Rectal smooth muscle tissue (tissue), 1 donor: ENCODE data around the gene ZC3H7B.

Source experiments
- H3K27ac ChIP-seq: one replicate; pipeline ENCODE4 v1.7.0; 2013; ENCODE audit warnings: low read depth, low read length, inconsistent platforms
- H3K27me3 ChIP-seq: one replicate; pipeline ENCODE4 v1.7.0; 2013; ENCODE audit warnings: low read length; ENCODE audit not compliant: control insufficient read depth, insufficient read depth
- H3K36me3 ChIP-seq: one replicate; pipeline ENCODE4 v1.7.0; 2013; ENCODE audit warnings: low read length; ENCODE audit not compliant: control insufficient read depth, insufficient read depth
- H3K4me1 ChIP-seq: one replicate; pipeline ENCODE4 v1.7.0; 2013; ENCODE audit warnings: low read length; ENCODE audit not compliant: control insufficient read depth, insufficient read depth
- H3K4me3 ChIP-seq: one replicate; pipeline ENCODE4 v1.7.0; 2013; ENCODE audit warnings: low read length
- H3K9ac ChIP-seq: one replicate; pipeline ENCODE4 v1.7.0; 2013; ENCODE audit warnings: low read length

Gene ZC3H7B

GRCh38 chr22:41315586-41315985, 14.3 kb downstream of the ZC3H7B start:
- Histone ChIP-seq H3K27me3 (no peaks in the 10 kb centered on the region), H3K36me3 (no peaks in the 10 kb centered on the region), H3K4me1 (no peaks in the 10 kb centered on the region), H3K27ac (no peak overlapping the region), H3K4me3 (no peak overlapping the region), H3K9ac (no peak overlapping the region)

- Histone ChIP-seq H3K4me1 (no peaks in the 10 kb centered on the region), H3K9ac (no peak overlapping the region), H3K27me3 (no peaks in the 10 kb centered on the region), H3K27ac (no peak overlapping the region), H3K36me3 (peaks cover 10% of the 10 kb centered on the region), H3K4me3 (no peak overlapping the region)
Observed at GRCh38 chr22:41320416-41321240, 19.3 kb downstream of the ZC3H7B start.

- Histone ChIP-seq H3K4me3 (no peak overlapping the region), H3K27ac (no peak overlapping the region), H3K4me1 (no peaks in the 10 kb centered on the region), H3K36me3 (peaks cover 35% of the 10 kb centered on the region), H3K27me3 (no peaks in the 10 kb centered on the region), H3K9ac (no peak overlapping the region)
Observed at GRCh38 chr22:41324821-41325528, 23.6 kb downstream of the ZC3H7B start.

GRCh38 chr22:41327124-41327523, 25.8 kb downstream of the ZC3H7B start:
- peaks cover 38% of the 10 kb centered on the region for H3K36me3 ChIP-seq
- H3K27me3 ChIP-seq = no peaks in the 10 kb centered on the region
- no peak overlapping the region for H3K27ac ChIP-seq
- H3K4me3 ChIP-seq = no peak overlapping the region
- no peak overlapping the region for H3K9ac ChIP-seq
- H3K4me1 ChIP-seq = no peaks in the 10 kb centered on the region

DNA sequence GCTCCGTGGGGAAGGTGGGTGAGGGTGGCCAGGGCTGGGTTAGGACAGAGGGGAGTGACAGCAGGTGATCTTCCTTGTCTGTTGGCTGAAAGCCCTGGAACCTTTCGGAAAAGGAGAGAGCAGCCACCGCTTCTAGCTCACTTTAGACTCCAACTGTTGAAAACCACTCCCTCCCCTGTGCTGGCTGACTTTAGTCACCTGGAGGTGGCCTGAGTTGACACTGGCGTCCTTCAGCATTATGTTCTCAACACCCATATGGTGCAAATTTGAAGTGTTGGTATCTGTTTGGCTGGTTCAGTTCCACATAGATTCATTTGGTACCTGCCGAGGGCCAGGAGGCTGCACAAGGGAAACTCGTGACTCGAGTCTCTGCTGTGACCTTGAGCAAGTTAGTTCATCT, 28.8 kb downstream of the ZC3H7B start:
- Histone ChIP-seq H3K27me3 (no peaks in the 10 kb centered on the region), H3K4me1 (no peaks in the 10 kb centered on the region), H3K9ac (no peak overlapping the region), H3K36me3 (peaks cover 53% of the 10 kb centered on the region), H3K27ac (no peak overlapping the region), H3K4me3 (no peak overlapping the region)

GRCh38 chr22:41332217-41332939, 31.1 kb downstream of the ZC3H7B start:
- Histone ChIP-seq H3K9ac (no peak overlapping the region), H3K36me3 (peaks cover 40% of the 10 kb centered on the region), H3K4me1 (no peaks in the 10 kb centered on the region), H3K27me3 (no peaks in the 10 kb centered on the region), H3K4me3 (no peak overlapping the region), H3K27ac (no peak overlapping the region)

DNA sequence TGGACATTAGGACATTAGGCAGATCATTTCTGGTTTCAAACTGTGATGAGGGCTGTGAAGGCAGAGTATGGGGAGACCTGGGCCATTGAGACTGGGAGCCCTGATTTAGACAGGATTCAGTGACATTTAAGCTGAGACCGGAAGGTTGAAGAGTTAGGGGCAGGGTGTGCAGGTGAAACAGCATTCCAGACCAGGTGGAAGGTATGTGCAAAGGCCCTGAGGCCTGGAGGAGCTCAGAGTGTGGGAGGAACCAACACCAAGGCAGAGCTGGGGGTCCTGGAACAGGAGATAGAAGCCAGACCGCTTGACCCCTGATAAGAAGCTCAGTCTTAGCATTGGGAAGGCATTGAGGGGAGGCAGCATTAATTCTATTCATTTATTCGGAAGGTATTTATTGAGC, 32.5 kb downstream of the ZC3H7B start:
- no peak overlapping the region for H3K9ac ChIP-seq
- H3K4me3 ChIP-seq = no peak overlapping the region
- peaks cover 33% of the 10 kb centered on the region for H3K36me3 ChIP-seq
- no peaks in the 10 kb centered on the region for H3K4me1 ChIP-seq
- no peak overlapping the region for H3K27ac ChIP-seq
- H3K27me3 ChIP-seq = no peaks in the 10 kb centered on the region

DNA sequence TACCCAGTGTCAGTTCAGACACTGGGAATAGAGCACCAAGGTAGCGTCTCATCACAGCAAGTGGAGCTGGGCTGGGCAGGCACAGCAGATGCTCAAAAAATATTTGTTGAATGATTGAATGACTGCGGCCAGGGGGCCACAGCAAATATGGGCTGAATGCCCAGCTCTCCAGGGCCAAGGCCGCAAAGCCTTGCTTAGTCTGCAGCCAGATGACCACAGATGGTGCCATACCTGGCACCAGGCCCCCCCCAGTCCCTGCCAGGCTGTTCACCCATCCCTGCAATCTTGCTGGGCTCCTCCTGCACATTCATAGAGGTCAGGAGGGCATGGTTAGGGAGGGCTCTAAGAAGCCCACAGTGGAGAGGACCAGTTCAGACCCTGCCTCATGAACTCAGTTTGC, 32.9 kb downstream of the ZC3H7B start:
- peaks cover 36% of the 10 kb centered on the region for H3K36me3 ChIP-seq
- H3K4me1 ChIP-seq = no peaks in the 10 kb centered on the region
- H3K27ac ChIP-seq = no peak overlapping the region
- H3K9ac ChIP-seq = no peak overlapping the region
- no peaks in the 10 kb centered on the region for H3K27me3 ChIP-seq
- H3K4me3 ChIP-seq = no peak overlapping the region

- no peak overlapping the region for H3K9ac ChIP-seq
- no peak overlapping the region for H3K27ac ChIP-seq
- H3K4me3 ChIP-seq = no peak overlapping the region
- no peaks in the 10 kb centered on the region for H3K27me3 ChIP-seq
- H3K4me1 ChIP-seq = no peaks in the 10 kb centered on the region
- H3K36me3 ChIP-seq = peaks cover 38% of the 10 kb centered on the region
Observed at GRCh38 chr22:41334951-41335635, 33.8 kb downstream of the ZC3H7B start.

- no peak overlapping the region for H3K4me3 ChIP-seq
- H3K27me3 ChIP-seq = no peaks in the 10 kb centered on the region
- no peak overlapping the region for H3K9ac ChIP-seq
- H3K36me3 ChIP-seq = peaks cover 31% of the 10 kb centered on the region
- H3K27ac ChIP-seq = no peak overlapping the region
- H3K4me1 ChIP-seq = no peaks in the 10 kb centered on the region
Observed at GRCh38 chr22:41338614-41339212, 37.4 kb downstream of the ZC3H7B start.

GRCh38 chr22:41339823-41340222, 38.5 kb downstream of the ZC3H7B start:
- Histone ChIP-seq H3K4me3 (no peak overlapping the region), H3K27me3 (no peaks in the 10 kb centered on the region), H3K36me3 (peaks cover 37% of the 10 kb centered on the region), H3K27ac (no peak overlapping the region), H3K9ac (no peak overlapping the region), H3K4me1 (no peaks in the 10 kb centered on the region)

DNA sequence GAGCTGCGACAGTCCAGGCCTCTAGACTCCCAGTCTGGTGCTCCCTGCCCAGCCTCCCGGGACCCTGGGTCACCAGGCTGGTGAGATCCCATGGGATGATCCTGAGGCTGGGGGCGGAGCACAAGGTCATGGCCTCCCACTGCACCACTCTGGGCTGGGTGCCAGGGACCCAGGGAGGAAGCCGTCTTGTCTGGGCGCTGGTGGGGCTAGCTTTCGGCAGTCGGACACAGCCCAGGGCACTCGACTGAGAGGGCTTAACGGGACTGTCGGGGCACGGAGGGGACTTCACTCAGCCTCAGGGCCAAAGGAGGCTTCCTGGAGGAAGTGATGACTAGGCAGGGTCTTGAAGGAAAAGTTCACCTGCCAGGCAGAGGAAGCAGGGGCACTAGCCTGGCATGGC, 39.0 kb downstream of the ZC3H7B start:
- H3K4me1 ChIP-seq = no peaks in the 10 kb centered on the region
- no peaks in the 10 kb centered on the region for H3K27me3 ChIP-seq
- H3K27ac ChIP-seq = no peak overlapping the region
- no peak overlapping the region for H3K4me3 ChIP-seq
- no peak overlapping the region for H3K9ac ChIP-seq
- H3K36me3 ChIP-seq = peaks cover 32% of the 10 kb centered on the region
